AG04450 (cell line): ENCODE measurements around the gene UBR3. TPM values are rescaled to one million over a fixed set of nuclear protein-coding genes. Genes with fewer than 3 reads are reported as not detected.

ENCODE experiments used
- CTCF ChIA-PET: fragments of 300-600, 350-600 bp; formaldehyde crosslinking; extraction: SDS; loops from one replicate; lab custom pipeline; 2022; ENCODE audit warnings: antibody characterized with exemption, inconsistent platforms; lab: Charles Lee
- POLR2A ChIA-PET: fragments of 350-600 bp; formaldehyde crosslinking; extraction: SDS; loops from one replicate; lab custom pipeline; 2021; ENCODE audit warnings: antibody characterized with exemption, inconsistent platforms; lab: Yijun Ruan, JAX
- DNase-seq: peaks from one replicate; pipeline ENCODE4 v3.0.0-alpha.2; 2011; ENCODE audit warnings: low read depth, low spot score
- H3K27ac ChIP-seq: one replicate; pipeline ENCODE4 v1.5.1; 2012; ENCODE audit warnings: low read depth, low read length, control low read depth
- H3K27me3 ChIP-seq: one replicate; pipeline ENCODE4 v1.6.0; 2012; ENCODE audit warnings: low read length; ENCODE audit not compliant: control insufficient read depth, insufficient read depth
- H3K4me3 ChIP-seq: 2 replicates; pipeline ENCODE4 v1.5.1; 2011; ENCODE audit warnings: mild to moderate bottlenecking, low read depth, low read length, control low read depth
- H3K9me3 ChIP-seq: 2 replicates; pipeline ENCODE4 v1.5.1; 2012; ENCODE audit warnings: low read length; ENCODE audit not compliant: control insufficient read depth, insufficient read depth
- CTCF ChIP-seq: IDR thresholded peaks from 2 replicates; pipeline ENCODE4 v1.5.1; 2011; ENCODE audit warnings: low read depth, low read length, control low read depth, inconsistent platforms
- polyA plus RNA-seq: library from polyadenylated mRNA; depleted of rRNA; stranded (reverse); fragments of >200 nt; gene quantifications from 2 replicates; pipeline ENCODE4 v1.2.3, GENCODE V29; 2011

The UBR3 gene
- polyA plus RNA-seq, 1 experiment: 20.3 TPM

- Histone ChIP-seq H3K27ac (no peak overlapping the region), H3K27me3 (no peaks in the 10 kb centered on the region), H3K9me3 (no peaks in the 10 kb centered on the region; the same call in 1 of the 2 replicates), H3K4me3 (no peak overlapping the region)
- ChIA-PET CTCF (no interaction called here), POLR2A (no interaction called here)
- no peak for DNase-seq
- no peak for TF ChIP-seq CTCF
These were observed 150.3 kb downstream of the UBR3 start for GRCh38 chr2:169977530-169977929.

- H3K4me3 ChIP-seq: no peak overlapping the region
- H3K27ac ChIP-seq: no peak overlapping the region
- DNase-seq: no peak
- TF ChIP-seq CTCF: no peak
- H3K9me3 ChIP-seq: no peaks in the 10 kb centered on the region; the same call in 1 of the 2 replicates
- H3K27me3 ChIP-seq: no peaks in the 10 kb centered on the region
- CTCF ChIA-PET: no interaction called here
- POLR2A ChIA-PET: no interaction called here
These were observed 151.3 kb downstream of the UBR3 start for GRCh38 chr2:169978402-169979017.

- DNase-seq: no peak
- Histone ChIP-seq H3K4me3 (no peak overlapping the region), H3K27me3 (no peaks in the 10 kb centered on the region), H3K27ac (no peak overlapping the region), H3K9me3 (no peaks in the 10 kb centered on the region; the same call in 1 of the 2 replicates)
- no peak for TF ChIP-seq CTCF
- ChIA-PET POLR2A (no interaction called here), CTCF (no interaction called here)
These were observed 151.8 kb downstream of the UBR3 start for GRCh38 chr2:169979025-169979424.

- no peak overlapping the region for H3K4me3 ChIP-seq
- CTCF ChIA-PET: no interaction called here
- DNase-seq: no peak
- POLR2A ChIA-PET: no interaction called here
- no peaks in the 10 kb centered on the region for H3K9me3 ChIP-seq
- no peaks in the 10 kb centered on the region for H3K27me3 ChIP-seq
- TF ChIP-seq CTCF: no peak
- no peak overlapping the region for H3K27ac ChIP-seq
These were observed 152.7 kb downstream of the UBR3 start for GRCh38 chr2:169980001-169980400.

GRCh38 chr2:169980643-169981042 is 153.4 kb downstream of the UBR3 start:
- DNase-seq: no peak
- H3K27ac ChIP-seq: no peak overlapping the region
- no peak overlapping the region for H3K4me3 ChIP-seq
- TF ChIP-seq CTCF: no peak
- no peaks in the 10 kb centered on the region for H3K27me3 ChIP-seq
- POLR2A ChIA-PET: no interaction called here
- CTCF ChIA-PET: no interaction called here
- H3K9me3 ChIP-seq: no peaks in the 10 kb centered on the region
